SU-DHL-6 (cell line): ENCODE measurements around the gene PPP1R9B.

Experiments used
- EZH2phosphoT487 ChIP-seq: fragments of 200-600 bp; sonication (generic), shearing (Covaris generic); conservative IDR thresholded peaks from 2 replicates; pipeline ENCODE4 v1.6.1; 2018; ENCODE audit warnings: mild to moderate bottlenecking, antibody characterized with exemption, low read length, moderate library complexity, mixed read lengths
- TF ChIP-seq, protein P1 (sequence below): fragments of 200-600 bp; sonication (generic); IDR thresholded peaks from one replicate; pipeline ENCODE4 v1.5.1; 2017; ENCODE audit warnings: antibody characterized with exemption, mild to moderate bottlenecking, low read length, moderate library complexity; ENCODE audit not compliant: insufficient read depth, poor library complexity, severe bottlenecking

DNA sequence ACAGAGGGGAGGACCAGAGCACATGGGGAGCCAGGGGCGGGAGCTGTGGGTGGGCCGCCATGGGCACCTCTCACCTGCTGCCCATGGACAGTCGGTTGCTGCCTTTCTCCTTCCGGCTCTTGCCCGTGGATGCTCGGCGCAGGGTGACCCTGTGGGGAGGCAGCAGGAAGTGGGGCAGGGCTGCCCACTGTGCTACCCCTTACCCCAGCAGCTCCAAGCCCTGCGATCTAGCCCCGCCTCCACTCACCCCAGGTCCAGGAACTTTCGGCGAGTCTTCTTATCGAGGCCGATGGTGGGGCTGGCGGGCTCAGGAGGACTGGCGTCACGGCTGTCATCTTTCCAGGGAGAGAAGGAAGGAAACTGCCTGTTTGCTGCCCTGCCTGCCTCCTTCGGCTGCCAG, 34.7 kb downstream of the PPP1R9B start:
- no peak for TF ChIP-seq EZH2phosphoT487
- TF ChIP-seq, protein P1, sequence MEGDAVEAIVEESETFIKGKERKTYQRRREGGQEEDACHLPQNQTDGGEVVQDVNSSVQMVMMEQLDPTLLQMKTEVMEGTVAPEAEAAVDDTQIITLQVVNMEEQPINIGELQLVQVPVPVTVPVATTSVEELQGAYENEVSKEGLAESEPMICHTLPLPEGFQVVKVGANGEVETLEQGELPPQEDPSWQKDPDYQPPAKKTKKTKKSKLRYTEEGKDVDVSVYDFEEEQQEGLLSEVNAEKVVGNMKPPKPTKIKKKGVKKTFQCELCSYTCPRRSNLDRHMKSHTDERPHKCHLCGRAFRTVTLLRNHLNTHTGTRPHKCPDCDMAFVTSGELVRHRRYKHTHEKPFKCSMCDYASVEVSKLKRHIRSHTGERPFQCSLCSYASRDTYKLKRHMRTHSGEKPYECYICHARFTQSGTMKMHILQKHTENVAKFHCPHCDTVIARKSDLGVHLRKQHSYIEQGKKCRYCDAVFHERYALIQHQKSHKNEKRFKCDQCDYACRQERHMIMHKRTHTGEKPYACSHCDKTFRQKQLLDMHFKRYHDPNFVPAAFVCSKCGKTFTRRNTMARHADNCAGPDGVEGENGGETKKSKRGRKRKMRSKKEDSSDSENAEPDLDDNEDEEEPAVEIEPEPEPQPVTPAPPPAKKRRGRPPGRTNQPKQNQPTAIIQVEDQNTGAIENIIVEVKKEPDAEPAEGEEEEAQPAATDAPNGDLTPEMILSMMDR, result no peak
